ENCODE data around the gene SIM1.

DNA sequence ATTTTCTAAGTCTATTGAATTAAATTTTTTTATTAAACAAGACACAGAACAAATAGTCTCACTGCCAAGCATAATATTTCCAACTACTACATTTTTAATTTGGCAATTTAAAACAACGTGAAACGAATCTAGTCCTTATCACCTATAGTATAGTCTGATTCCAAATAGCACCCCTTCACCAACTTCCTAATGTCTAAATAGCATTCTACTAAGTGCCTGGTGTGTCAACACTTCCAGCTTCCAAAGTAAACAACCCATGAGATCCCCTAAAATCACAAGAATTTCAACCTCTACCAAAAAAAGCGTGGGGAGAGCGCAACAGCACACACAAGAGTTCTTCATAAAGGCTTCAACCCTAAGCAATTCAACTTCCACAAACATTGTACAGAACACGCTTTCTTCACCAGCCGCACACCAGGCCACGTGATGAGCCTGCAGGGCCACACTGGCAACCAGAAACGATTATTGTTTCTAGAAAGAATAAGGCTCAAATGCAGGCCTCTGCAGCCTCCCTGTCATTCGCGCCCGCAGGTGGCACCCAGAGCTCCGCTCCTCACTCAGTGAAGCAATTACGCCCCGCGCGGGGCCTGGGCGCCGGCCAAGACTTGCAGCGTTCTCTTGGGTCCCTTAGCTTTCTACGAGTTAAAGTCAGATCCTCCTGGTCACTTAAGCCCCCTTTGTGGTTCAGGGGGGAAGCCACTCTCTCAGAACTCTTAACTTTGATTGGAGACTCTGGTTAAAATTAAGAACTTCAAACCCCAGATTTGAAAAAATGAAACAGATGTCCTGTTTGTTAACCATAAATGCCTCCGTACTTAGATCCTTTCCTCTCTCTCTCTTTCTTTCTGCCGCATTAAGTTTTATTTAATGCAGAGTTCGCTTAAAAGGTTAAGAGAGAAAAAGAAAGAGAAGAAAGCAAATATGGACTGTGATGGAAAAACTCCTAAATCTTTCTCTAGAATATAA lies 18.3 kb downstream of the SIM1 start:
- TF ChIP-seq GABPA (IDR thresholded peaks at IDR 0.05; ENCODE audit: low read depth) (no peak), SPI1 (IDR thresholded peaks at IDR 0.05; ENCODE audit: borderline replicate concordance, low read depth) (no peak)

Measured in HL-60 (cell line).